Karpas-422 (cell line): ENCODE data around the gene PROCR. TPM values are rescaled to one million over a fixed set of nuclear protein-coding genes. Genes with fewer than 3 reads are reported as not detected.

ENCODE experiments used
- DNase-seq: peaks from one replicate; pipeline ENCODE4 v3.0.0-alpha.2; 2015
- H2AFZ ChIP-seq: fragments of 200-600 bp; sonication (generic); 2 replicates; pipeline ENCODE4 v1.6.1; 2014; ENCODE audit warnings: antibody characterized with exemption, low read length, mixed read lengths
- H3K27ac ChIP-seq: fragments of 200-600 bp; sonication (generic); 2 replicates; pipeline ENCODE4 v1.5.1; 2014; ENCODE audit warnings: mild to moderate bottlenecking, low read length, moderate library complexity
- H3K27me3 ChIP-seq: fragments of 200-600 bp; sonication (generic); 2 replicates; pipeline ENCODE4 v1.6.1; 2014; ENCODE audit warnings: low read length, mixed read lengths
- H3K36me3 ChIP-seq: fragments of 200-600 bp; sonication (generic); 2 replicates; pipeline ENCODE4 v1.6.1; 2014; ENCODE audit warnings: low read length, mixed read lengths; ENCODE audit not compliant: insufficient read depth
- H3K4me1 ChIP-seq: fragments of 200-600 bp; sonication (generic); 2 replicates; pipeline ENCODE4 v1.6.1; 2014; ENCODE audit warnings: mild to moderate bottlenecking, low read length, mixed read lengths
- H3K4me2 ChIP-seq: fragments of 200-600 bp; sonication (generic); 2 replicates; pipeline ENCODE4 v1.6.1; 2014; ENCODE audit warnings: low read length, low read depth, mild to moderate bottlenecking; ENCODE audit not compliant: poor library complexity, severe bottlenecking
- H3K4me3 ChIP-seq: fragments of 200-600 bp; sonication (generic); 2 replicates; pipeline ENCODE4 v1.5.1; 2014; ENCODE audit warnings: mild to moderate bottlenecking, antibody characterized with exemption, low read length, mixed read lengths
- H3K79me2 ChIP-seq: fragments of 200-600 bp; sonication (generic); 2 replicates; pipeline ENCODE4 v1.6.1; 2014; ENCODE audit warnings: mild to moderate bottlenecking, low read length, mixed read lengths
- H3K9ac ChIP-seq: fragments of 200-600 bp; sonication (generic); 2 replicates; pipeline ENCODE4 v1.6.0; 2014; ENCODE audit warnings: low read length
- H3K9me2 ChIP-seq: fragments of 200-600 bp; sonication (generic), shearing (Covaris generic); replicated peaks from 2 replicates; pipeline ENCODE4 v1.6.0; 2014; ENCODE audit warnings: mild to moderate bottlenecking, low read length, moderate library complexity; ENCODE audit not compliant: insufficient read depth
- H3K9me3 ChIP-seq: fragments of 300-700, 200-600 bp; sonication (generic); 2 replicates; pipeline ENCODE4 v1.6.1; 2014; ENCODE audit warnings: low read length, mixed read lengths
- H4K20me1 ChIP-seq: fragments of 200-600 bp; sonication (generic); 2 replicates; pipeline ENCODE4 v1.6.1; 2014; ENCODE audit warnings: mild to moderate bottlenecking, antibody characterized with exemption, low read length, low read depth; ENCODE audit not compliant: insufficient read depth
- small RNA-seq: library from RNA; depleted of rRNA; stranded (forward); fragments of <200 nt; gene quantifications from one replicate; pipeline ENCODE3, GENCODE V24; 2014
- total RNA-seq: library from RNA; depleted of rRNA; stranded (reverse); fragments of >200 nt; shearing (Covaris generic); gene quantifications from 2 replicates; pipeline ENCODE4 v1.2.3, GENCODE V29; 2014; ENCODE audit warnings: low replicate concordance; rRNA removed

The PROCR gene
- total RNA-seq, 1 experiment from 2014 or later: not detected

DNA sequence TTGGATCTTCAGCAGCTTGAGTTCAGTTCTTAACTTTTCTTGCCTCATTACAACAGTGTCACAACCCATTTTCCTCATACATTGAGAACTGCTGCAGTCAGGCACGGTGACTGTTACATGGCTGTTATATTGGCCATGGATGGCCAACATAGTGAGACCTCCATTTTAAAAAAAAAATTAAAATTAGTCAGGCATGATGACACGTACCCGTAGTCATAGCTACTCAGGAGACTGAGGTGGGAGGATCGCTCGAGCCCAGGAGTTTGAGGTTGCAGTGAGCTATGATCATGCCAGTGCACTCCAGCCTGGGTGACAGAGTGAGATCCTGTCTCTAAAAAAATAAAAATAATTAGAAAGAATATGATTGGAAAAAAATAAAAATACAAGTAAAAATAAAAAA lies 44.7 kb downstream of the PROCR start:
- no peaks in the 10 kb centered on the region for H3K36me3 ChIP-seq
- no peak for DNase-seq
- H3K27me3 ChIP-seq: no peaks in the 10 kb centered on the region
- no peak overlapping the region for H3K9ac ChIP-seq
- no peak overlapping the region for H3K4me3 ChIP-seq
- no peak overlapping the region for H3K4me2 ChIP-seq
- no peaks in the 10 kb centered on the region for H3K9me3 ChIP-seq
- H4K20me1 ChIP-seq: no peaks in the 10 kb centered on the region
- H3K4me1 ChIP-seq: no peaks in the 10 kb centered on the region
- no peak overlapping the region for H2AFZ ChIP-seq
- no peaks in the 10 kb centered on the region for H3K79me2 ChIP-seq
- no peaks in the 10 kb centered on the region for H3K9me2 ChIP-seq
- H3K27ac ChIP-seq: no peak overlapping the region

GRCh38 chr20:35223941-35224340 lies 52.1 kb downstream of the PROCR start:
- Histone ChIP-seq H3K4me3 (no peak overlapping the region), H3K27ac (no peak overlapping the region), H4K20me1 (no peaks in the 10 kb centered on the region), H3K9me2 (no peaks in the 10 kb centered on the region), H3K4me2 (no peak overlapping the region), H3K9ac (no peak overlapping the region), H3K27me3 (no peaks in the 10 kb centered on the region), H3K9me3 (no peaks in the 10 kb centered on the region), H2AFZ (no peak overlapping the region), H3K36me3 (no peaks in the 10 kb centered on the region), H3K79me2 (no peaks in the 10 kb centered on the region), H3K4me1 (no peaks in the 10 kb centered on the region)
- DNase-seq: no peak

DNA sequence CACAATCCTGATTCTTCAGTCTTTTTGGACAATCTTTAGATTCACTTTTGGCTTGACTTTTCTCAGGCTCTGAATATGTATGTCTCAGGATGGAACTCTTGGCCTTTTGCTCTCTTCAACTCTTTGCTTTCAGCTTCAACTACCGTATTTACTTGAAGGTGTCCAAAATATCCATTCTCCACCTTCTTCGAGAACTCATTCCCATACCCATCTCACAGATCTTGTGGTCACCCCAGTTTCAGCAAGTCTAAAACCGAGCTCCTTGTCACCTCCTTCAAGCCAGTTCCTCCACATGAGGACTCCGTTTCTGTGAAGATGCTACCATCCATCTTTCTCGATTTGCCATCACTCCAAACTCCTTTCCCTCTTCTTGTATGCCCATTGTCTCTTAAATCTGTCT lies 52.7 kb downstream of the PROCR start:
- Histone ChIP-seq H4K20me1 (no peaks in the 10 kb centered on the region), H3K4me3 (no peak overlapping the region), H3K4me1 (no peaks in the 10 kb centered on the region), H3K9me2 (no peaks in the 10 kb centered on the region), H3K4me2 (no peak overlapping the region), H3K9me3 (no peaks in the 10 kb centered on the region), H3K9ac (no peak overlapping the region), H3K79me2 (no peaks in the 10 kb centered on the region), H2AFZ (no peak overlapping the region), H3K27me3 (no peaks in the 10 kb centered on the region), H3K36me3 (no peaks in the 10 kb centered on the region), H3K27ac (no peak overlapping the region)
- no peak for DNase-seq

DNA sequence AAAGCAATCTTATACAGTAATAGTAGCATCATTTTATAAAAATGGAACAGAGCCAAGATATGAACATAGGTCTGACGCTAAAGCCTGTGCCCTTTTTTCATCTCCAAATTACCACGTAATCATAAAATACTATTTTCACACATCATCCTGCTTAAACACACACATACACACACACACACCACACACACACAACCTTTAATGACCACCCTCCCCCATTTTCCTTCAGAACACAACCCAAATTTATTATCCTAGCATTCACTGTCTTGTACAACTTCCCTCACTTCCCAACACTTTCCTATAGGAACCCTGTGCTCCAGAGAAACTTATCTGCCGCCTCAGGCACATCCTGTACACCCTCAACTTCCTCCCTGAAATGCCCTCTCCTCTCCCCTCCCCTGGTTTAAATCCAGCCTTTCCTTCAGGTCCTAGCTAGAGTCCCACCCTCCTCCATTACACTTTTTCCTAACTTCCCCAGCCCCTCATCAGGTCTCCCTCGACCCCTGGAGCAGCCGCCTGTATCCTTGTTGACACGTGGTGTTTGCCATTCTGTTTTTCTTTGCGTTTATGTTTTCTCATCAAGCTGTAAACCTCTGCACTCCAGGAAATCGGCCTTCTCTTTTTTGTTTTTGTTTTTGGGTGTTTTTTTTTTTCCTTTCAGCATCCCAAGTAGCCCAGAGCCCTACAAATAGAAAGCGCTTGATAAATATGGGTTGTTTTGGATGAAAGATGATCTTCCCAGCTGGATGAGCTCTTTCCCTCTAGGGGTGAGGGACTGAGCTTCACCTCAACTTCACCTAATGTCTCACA lies 53.6 kb downstream of the PROCR start:
- no peaks in the 10 kb centered on the region for H3K4me1 ChIP-seq
- no peak overlapping the region for H3K27ac ChIP-seq
- H3K4me3 ChIP-seq: no peak overlapping the region
- no peak overlapping the region for H3K9ac ChIP-seq
- no peaks in the 10 kb centered on the region for H4K20me1 ChIP-seq
- no peak overlapping the region for H2AFZ ChIP-seq
- no peak for DNase-seq
- no peaks in the 10 kb centered on the region for H3K36me3 ChIP-seq
- H3K79me2 ChIP-seq: no peaks in the 10 kb centered on the region
- H3K4me2 ChIP-seq: no peak overlapping the region
- H3K9me3 ChIP-seq: no peaks in the 10 kb centered on the region
- no peaks in the 10 kb centered on the region for H3K27me3 ChIP-seq
- no peaks in the 10 kb centered on the region for H3K9me2 ChIP-seq

DNA sequence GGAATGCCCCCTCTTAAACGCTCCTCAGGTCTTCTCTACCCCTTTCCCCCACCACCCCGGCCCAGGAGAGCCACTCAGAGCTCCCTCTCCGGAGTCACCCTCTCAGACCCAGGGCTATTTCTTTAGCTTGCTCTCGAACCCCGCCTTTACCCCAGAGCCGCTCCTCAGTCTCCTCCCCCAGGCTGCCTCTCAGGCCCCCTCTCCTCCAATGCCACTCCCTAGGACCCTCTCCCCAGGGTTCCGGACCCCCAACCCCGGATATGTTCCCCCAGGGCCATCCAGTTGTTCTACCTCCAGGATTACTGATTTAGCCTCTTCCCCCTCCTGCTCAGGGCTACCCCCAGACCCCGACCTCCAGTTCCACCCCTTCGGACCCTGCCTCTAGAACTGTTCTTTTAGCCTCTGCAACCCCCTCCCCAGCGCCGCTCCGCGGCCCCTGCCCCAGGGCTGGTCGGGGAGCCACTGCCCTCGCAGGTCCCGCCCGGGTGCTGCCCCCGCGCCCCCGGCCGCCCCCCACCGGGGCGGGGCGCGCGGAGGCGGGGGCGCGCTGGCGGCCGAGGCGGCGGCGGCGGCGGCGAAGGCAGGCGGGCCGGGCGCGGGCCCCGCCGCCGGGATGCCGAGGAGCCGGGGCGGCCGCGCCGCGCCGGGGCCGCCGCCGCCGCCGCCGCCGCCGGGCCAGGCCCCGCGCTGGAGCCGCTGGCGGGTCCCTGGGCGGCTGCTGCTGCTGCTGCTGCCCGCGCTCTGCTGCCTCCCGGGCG lies 54.4 kb downstream of the PROCR start, which contains the start of gene MMP24:
Gene MMP24, plus strand, starts transcription at position 565 of the 758 bp plus-strand sequence. Its CDS starts 49 bp downstream, at position 614.
- H3K36me3 ChIP-seq: no peaks in the 10 kb centered on the region
- no peaks in the 10 kb centered on the region for H3K27me3 ChIP-seq
- no peaks in the 10 kb centered on the region for H3K4me1 ChIP-seq
- H3K27ac ChIP-seq: no peak within 1 kb of the TSS
- no peak within 1 kb of the TSS for H2AFZ ChIP-seq
- no peaks in the 10 kb centered on the region for H3K9me3 ChIP-seq
- H3K4me2 ChIP-seq: no peak within 1 kb of the TSS
- no peak for DNase-seq
- H3K79me2 ChIP-seq: no peaks in the 10 kb centered on the region
- no peak within 1 kb of the TSS for H3K4me3 ChIP-seq
- H3K9me2 ChIP-seq: no peaks in the 10 kb centered on the region
- H3K9ac ChIP-seq: no peak within 1 kb of the TSS
- H4K20me1 ChIP-seq: no peaks in the 10 kb centered on the region

Small RNAs within 50 kb of the gene (small RNA-seq; reads per million reads assigned to genes)
- not detected for gene MT1P3
- gene RNA5SP483: not detected

Other genes starting within 250 kb of the PROCR start
- gene GSS, start 216.3 kb upstream of the PROCR start, total RNA-seq: 24.7 and 36.9 TPM in 2 replicates
- 0.07 TPM in 1 of 2 replicates, not detected in the other for gene MYH7B, start 216.2 kb upstream of the PROCR start, total RNA-seq
- gene TRPC4AP, start 79.3 kb upstream of the PROCR start, total RNA-seq: 30.3 and 41.3 TPM in 2 replicates
- 24.9 and 28.5 TPM in 2 replicates for gene EDEM2, start 24.7 kb upstream of the PROCR start, total RNA-seq
- 0.36 and 0.60 TPM in 2 replicates for gene MMP24, start 54.6 kb downstream of the PROCR start, total RNA-seq
- 12.4 and 17.1 TPM in 2 replicates for gene MMP24OS, start 106.0 kb downstream of the PROCR start, total RNA-seq
- gene EIF6, start 112.7 kb downstream of the PROCR start, total RNA-seq: 150 and 168 TPM in 2 replicates
- not detected in 2 replicates for gene FAM83C, start 120.4 kb downstream of the PROCR start, total RNA-seq
- 49.5 and 55.1 TPM in 2 replicates for gene UQCC1, start 239.9 kb downstream of the PROCR start, total RNA-seq